HEK293 (cell line): ENCODE measurements around the gene ATG2A.

Source experiments
- TCF7L2 ChIP-seq: IDR thresholded peaks from 2 replicates; pipeline ENCODE4 v1.6.1; 2011; ENCODE audit warnings: low read depth, mild to moderate bottlenecking, inconsistent platforms, low read length, moderate library complexity, borderline replicate concordance
- ZNF121 ChIP-seq: fragments of 450-650 bp; formaldehyde crosslinking; IDR thresholded peaks from 2 replicates; pipeline ENCODE4 v1.5.1; 2016; ENCODE audit warnings: missing biosample characterization, missing genetic modification characterization

DNA sequence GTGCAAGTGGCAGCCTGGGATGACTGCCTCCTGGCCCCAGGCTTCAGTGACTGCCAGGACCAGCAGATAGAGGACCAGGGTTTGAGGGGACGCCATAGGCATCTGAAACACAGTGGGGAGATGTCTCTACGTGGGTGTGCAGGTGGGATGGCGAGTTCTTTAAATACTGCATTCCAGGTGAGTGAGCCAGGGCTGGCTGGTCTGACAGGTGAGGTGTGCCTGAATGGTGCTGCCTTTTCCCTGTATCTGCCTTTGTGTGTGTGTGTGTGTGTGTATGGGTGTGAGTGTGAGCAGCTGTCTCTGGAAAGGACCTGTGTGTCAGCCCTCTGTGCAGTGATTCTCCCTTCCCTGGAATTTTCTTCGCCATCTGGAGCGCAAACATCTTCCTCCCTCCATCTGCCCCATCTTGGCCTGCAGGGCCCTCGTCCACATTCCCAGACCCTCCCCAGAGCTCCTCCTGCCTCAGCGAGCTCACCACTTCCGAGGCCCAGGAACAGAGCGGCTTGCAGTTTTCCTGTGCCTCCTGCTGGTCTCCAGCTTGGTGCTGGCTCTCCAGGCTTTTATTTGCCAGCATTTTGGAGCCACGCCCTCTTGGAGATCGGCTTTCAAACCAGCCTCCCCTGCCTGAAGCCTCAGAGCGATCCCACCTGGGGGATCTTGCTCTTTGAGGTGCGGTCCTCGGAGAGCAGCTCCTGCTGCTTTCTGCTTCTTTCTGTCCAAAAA is 18.5 kb upstream of the ATG2A start, which contains the start of gene GPHA2:
- TF ChIP-seq TCF7L2, result no peak
- TF ChIP-seq ZNF121, result no peak
